GM19193 (cell line): ENCODE data around the gene HABP4.

Source experiments
- POLR2A ChIP-seq: IDR thresholded peaks from 4 replicates; pipeline ENCODE4 v1.6.1; 2011; ENCODE audit not compliant: insufficient read depth, insufficient read length; ENCODE audit errors: extremely low read depth

The HABP4 gene

GRCh38 chr9:96450613-96451528 is 902 bp downstream of the HABP4 start:
- TF ChIP-seq POLR2A = no peak

- no peak for TF ChIP-seq POLR2A
Measured at GRCh38 chr9:96453625-96454024, 3.7 kb downstream of the HABP4 start.

DNA sequence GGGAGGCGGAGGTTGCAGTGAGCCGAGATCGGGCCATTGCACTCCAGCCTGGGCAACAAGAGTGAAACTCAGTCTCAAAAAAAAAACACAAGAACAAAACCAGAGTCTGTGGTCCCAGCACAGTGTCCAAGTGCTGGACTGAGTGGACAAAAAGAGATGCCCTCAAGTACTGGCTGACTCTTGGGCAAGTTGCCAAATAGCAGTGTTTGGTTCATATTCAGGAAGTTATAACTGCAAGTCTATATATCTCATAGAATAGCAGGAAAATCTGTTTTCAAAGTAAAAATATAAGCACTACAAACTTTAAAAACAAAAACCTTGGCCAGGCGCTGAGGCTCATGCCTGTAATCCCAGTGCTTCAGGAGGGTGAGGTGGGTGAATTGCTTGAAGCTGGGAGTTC is 7.3 kb downstream of the HABP4 start:
- TF ChIP-seq POLR2A = no peak

DNA sequence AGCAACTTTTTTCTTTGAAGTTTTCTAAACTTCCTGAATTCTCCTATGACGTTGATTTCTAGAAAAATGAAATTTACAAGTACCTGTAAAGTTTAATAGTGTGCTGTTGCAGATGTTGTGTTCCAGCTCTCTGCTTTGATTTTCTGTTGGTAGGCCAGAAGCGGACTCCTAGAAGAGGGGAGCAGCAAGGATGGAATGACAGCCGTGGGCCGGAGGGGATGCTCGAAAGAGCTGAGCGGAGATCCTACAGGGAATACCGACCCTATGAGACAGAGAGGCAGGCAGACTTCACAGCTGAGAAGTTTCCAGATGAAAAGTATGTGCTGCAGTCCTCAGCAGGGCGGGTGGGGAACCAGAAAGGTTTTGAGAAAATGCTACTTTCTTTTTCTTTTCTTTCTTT is 8.3 kb downstream of the HABP4 start:
- TF ChIP-seq POLR2A = no peak

DNA sequence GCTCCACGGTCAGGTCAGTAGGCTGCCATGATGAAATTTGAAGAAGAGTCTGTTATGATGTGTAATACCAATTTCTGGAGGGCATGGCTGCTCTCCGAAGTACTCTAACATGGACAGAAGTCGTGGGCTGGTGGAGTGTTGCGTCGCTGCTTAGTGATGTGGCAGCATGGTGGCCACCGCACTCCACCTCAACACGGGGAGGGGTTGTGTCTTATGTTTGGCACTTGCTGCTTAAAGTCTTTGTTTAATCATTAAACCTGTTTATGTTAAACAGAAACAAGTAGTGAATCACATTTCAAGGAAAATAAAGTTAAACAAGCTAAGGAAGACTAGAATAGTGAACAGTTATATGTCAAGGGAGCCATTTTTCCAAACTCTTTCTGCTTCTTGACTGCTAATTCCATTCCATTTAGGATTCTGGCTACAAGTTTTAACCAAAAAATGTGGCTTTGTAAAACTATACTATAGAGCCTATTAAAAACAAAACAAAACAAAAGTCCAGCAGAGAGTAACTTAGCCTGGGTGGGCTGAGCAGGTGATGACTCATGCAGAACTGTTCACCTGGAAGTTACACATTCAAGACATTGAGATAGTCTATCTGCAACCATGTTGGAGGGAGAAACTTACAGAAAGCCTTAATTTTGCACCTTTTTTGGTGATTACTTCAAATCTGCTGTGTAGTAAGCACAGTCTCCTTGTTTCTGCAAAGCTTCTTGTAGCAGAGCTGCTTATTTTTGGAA is 9.5 kb downstream of the HABP4 start:
- TF ChIP-seq POLR2A = no peak

GRCh38 chr9:96460470-96460869 is 10.5 kb downstream of the HABP4 start:
- no peak for TF ChIP-seq POLR2A

GRCh38 chr9:96460882-96461281 is 10.9 kb downstream of the HABP4 start:
- TF ChIP-seq POLR2A = no peak

DNA sequence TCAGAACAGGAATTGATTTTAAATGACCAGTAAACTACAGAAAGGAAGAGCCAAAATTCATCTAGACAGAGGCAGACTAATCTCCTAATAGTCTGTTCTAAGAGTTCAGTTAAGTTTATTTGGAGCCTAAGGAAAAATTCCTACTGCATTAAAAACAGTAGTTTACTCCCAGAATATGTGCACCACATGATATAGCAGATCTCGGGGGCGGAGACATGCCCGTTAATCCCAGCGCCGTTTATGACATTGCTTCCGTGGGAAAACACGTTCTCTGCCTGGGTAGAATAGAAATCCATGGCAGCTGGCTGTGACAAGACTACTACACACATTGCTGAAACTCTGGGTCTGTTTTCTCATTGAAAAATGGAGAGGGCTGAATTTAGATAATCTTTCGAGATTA is 11.4 kb downstream of the HABP4 start:
- no peak for TF ChIP-seq POLR2A

- no peak for TF ChIP-seq POLR2A
Measured at GRCh38 chr9:96462541-96462940, 12.6 kb downstream of the HABP4 start.

DNA sequence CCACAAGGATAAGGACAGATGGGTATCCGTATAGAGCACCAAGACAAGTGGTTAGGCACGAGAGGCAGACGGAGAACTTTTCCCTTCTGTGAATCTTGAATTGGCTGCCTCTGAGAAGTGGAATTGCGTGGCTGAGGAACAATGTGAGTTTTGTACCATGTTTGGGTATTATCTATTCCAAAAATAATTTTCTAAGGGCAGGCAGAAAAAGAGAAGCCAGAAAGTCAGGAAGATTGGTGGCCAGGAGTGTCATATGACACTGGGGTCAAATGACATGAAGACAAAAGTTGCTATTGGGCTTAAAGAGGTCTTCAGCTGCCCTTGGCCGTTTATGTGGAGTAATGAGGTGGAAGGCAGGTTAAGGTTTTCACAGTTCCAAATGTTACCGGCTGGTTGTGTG is 14.5 kb downstream of the HABP4 start:
- no peak for TF ChIP-seq POLR2A

- TF ChIP-seq POLR2A = no peak
Measured at GRCh38 chr9:96467784-96468183, 17.8 kb downstream of the HABP4 start.

DNA sequence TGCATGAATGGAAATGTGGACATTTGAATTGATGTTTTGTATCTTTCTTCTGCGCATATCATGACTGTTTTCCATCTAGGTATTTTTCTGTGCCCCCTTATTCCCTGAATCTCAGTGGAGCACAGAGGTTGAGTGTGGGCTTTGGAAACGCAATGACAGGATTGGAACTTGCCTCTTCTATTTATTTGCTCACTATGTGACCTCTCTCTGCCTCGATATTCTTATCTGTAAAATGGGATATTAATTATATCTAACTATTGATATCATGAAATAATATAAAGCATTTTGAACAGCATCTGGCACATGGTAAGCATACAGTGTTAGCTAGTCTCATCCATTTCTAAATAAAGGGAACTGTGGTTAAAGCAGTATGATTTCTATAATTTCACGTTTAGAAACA is 26.0 kb downstream of the HABP4 start:
- no peak for TF ChIP-seq POLR2A

DNA sequence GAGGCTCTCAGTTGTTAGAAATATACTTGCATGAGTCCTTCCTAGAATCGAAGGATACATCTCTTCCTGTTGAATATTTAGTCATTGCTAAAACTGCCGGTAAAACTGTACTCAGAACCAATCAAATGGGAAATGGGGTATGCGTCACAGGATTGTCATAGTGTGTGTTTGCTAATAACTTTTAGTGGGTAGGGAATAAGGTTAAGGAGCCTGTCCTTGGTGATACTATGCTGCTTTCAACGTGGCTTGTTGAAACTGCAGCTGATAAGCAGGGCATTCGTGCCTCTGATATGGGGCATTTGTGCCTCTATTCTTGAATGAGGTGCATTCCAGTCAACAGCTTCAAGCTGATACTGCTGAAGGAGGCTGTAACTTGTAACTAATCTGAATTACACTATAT is 26.6 kb downstream of the HABP4 start:
- TF ChIP-seq POLR2A = no peak

DNA sequence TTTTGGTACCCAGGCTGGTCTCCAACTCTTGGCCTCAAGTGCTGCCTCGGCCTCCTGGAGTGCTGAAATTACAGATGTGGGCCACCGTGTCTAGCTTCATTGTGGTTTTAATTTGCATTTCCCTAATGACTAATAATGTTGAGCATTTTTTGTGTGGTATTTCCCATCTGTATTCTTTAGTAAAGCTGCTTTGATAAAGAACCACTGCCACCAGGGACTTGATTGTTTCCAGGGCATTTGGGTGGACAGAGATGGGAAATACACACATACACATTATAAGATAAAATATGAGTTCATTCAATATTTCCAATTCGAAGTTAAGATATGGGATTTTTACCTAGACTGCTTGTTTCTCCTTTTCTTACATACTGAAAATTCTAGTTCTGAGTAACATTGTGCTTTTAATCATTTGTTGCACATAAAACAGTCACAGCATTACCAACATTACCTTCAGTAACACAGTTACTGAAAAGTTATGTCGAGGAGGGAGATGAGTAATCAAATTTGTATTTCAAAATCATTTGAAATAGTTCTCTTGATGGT is 28.9 kb downstream of the HABP4 start:
- no peak for TF ChIP-seq POLR2A

DNA sequence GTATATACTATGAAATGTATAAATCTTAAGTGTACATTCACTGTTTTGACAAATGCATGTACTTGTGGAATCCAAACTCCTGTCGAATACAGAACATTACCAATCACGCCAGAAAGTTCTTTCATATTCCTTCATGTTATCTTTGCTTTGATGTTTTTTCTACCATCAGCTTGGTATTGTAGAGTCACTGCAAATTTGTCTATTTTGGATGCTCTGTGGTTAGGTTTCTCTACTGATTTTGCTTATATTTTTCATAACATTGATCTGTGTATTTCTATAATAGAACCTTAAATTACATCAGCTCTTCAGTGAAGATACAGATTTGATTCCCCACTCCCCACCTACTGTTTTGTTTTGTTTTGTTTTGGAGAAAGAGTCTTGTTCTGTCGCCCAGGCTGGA is 30.8 kb downstream of the HABP4 start:
- no peak for TF ChIP-seq POLR2A

DNA sequence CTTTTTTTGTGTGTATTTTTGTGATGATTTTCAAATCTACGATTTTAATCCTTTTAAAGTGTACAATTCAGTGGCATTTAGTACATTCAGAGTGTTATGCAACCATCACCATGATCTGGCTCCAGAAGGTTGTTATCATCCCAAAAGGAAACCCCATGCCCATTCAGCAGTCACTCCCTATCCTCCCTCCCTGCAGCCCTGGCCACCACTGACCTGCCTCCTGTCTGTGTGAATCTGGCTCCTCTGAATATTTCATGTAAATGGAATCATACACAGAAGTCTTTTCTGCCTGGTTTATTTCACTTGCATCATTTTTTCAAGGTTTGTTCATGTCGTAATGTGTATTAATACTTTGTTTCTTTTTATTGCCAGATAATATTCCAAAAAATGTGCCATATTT is 32.5 kb downstream of the HABP4 start:
- TF ChIP-seq POLR2A = no peak
